ENCODE measurements around the gene SHROOM1. TPM values are rescaled to one million over a fixed set of nuclear protein-coding genes. Genes with fewer than 3 reads are reported as not detected.

The SHROOM1 gene
- total and polyA plus RNA-seq, 2 donors (not counting 3 experiments of a cell fraction or from before 2014, with no cell fraction given), result 12.8 to 20.9 TPM

GRCh38 chr5:132823481-132824050, 6.9 kb downstream of the SHROOM1 start:
- H3K9me1 ChIP-seq (replicated peaks; ENCODE audit: control insufficient read depth, extremely low read depth, insufficient read depth, low read length), result no peaks in the 10 kb centered on the region
- no peaks in the 10 kb centered on the region for H4K20me1 ChIP-seq (replicated peaks; ENCODE audit: control insufficient read depth, extremely low read depth, insufficient read depth, low read length)
- no peak for TF ChIP-seq JUN (IDR thresholded peaks at IDR 0.05; ENCODE audit: borderline replicate concordance, insufficient read depth, insufficient read length, low read depth)
- no peak for TF ChIP-seq EZH2 (IDR thresholded peaks at IDR 0.05; ENCODE audit: borderline replicate concordance, low read depth, low read length, severe bottlenecking)
- no peak for TF ChIP-seq GATA2 (IDR thresholded peaks at IDR 0.05; ENCODE audit: insufficient read depth, insufficient read length, low read depth, low read length)
- no peak for TF ChIP-seq FOS (IDR thresholded peaks at IDR 0.05; ENCODE audit: borderline replicate concordance, insufficient read depth, low read length)
- TF ChIP-seq CTCF (IDR thresholded peaks at IDR 0.05; ENCODE audit: extremely low read depth in 1 of 2, insufficient read depth in 1 of 2, low read depth in 1 of 2, low read length in 2 of 2), result no peak
- TF ChIP-seq MYC (IDR thresholded peaks at IDR 0.05; ENCODE audit: low read depth, low read length), result no peak
- no peak for TF ChIP-seq POLR2AphosphoS5 (IDR thresholded peaks at IDR 0.05; ENCODE audit: insufficient read depth, low read depth, low read length)
- TF ChIP-seq POLR2A (IDR thresholded peaks at IDR 0.05; ENCODE audit: low read depth, low read length), result no peak
- no peak for TF ChIP-seq MAX (IDR thresholded peaks at IDR 0.05; ENCODE audit: insufficient read depth, insufficient read length)
- H3K36me3 ChIP-seq (ENCODE audit: control insufficient read depth in 2 of 2, extremely low read depth in 1 of 2, insufficient read depth in 2 of 2, low read length in 2 of 2), result peaks cover 2 to 4% of the 10 kb centered on the region in 2 experiments
- no TSS peak for BruUV-seq (replicated peaks)
- DNase-seq (ENCODE audit: low read depth, low spot score) (no peak), FAIRE-seq (no peak)
- ChIA-PET POLR2A (no interaction called here), CTCF (interaction anchor here (0.7 to 1.3 kb wide), 4 partner anchors 69 to 318 kb away, joined by 3 to 4 read pairs (median 4); no protein-coding TSS in a partner anchor)
- peaks cover 6% of the 10 kb centered on the region for H3K4me1 ChIP-seq (ENCODE audit: control insufficient read depth, extremely low read depth, insufficient read depth, low read length)
- intact Hi-C loops (cut with micrococcal nuclease), result loop anchor here (5.0 to 10.0 kb wide), 3 partner anchors 296 to 529 kb away; partner anchors contain the start of gene SLC22A4
- H3K79me2 ChIP-seq (ENCODE audit: control insufficient read depth, insufficient read depth, low read length), result no peaks in the 10 kb centered on the region
- no peak overlapping the region for H3K27ac ChIP-seq (ENCODE audit: insufficient read depth, low read depth, low read length)
- H3K4me2 ChIP-seq (ENCODE audit: insufficient read depth, low read length), result no peak overlapping the region
- dilution Hi-C loops (cut with MboI; ENCODE audit: extremely low pct_ligation_motif_present, low sequenced_read_pairs), result no loop called here
- H3K4me3 ChIP-seq (replicated peaks in 1 of 3; ENCODE audit: insufficient read depth in 1 of 3, low read depth in 1 of 3, low read length in 3 of 3), result no peak overlapping the region
- H3K9ac ChIP-seq (replicated peaks; ENCODE audit: extremely low read depth, insufficient read depth, low read length), result no peak overlapping the region
- no peaks in the 10 kb centered on the region for H3K27me3 ChIP-seq (ENCODE audit: control insufficient read depth in 2 of 2, insufficient read depth in 2 of 2, low read length in 2 of 2)
- no peaks in the 10 kb centered on the region for H3K9me3 ChIP-seq (replicated peaks; ENCODE audit: control insufficient read depth, insufficient read depth, low read length)
- H2AFZ ChIP-seq (ENCODE audit: low read depth, low read length), result no peak overlapping the region
